Hepatocyte (in vitro differentiated cells): ENCODE results near the gene GSC2.

Experiments
- EZH2 ChIP-seq: fragments of 200-600 bp; sonication (generic); IDR thresholded peaks from 2 replicates; pipeline ENCODE4 v1.6.1; 2016; ENCODE audit warnings: antibody characterized with exemption, mild to moderate bottlenecking, borderline replicate concordance
- EZH2phosphoT487 ChIP-seq: fragments of 200-600 bp; sonication (generic); IDR thresholded peaks from one replicate; pipeline ENCODE4 v1.6.1; 2018; ENCODE audit warnings: antibody characterized with exemption, mild to moderate bottlenecking, low read depth, moderate library complexity; ENCODE audit not compliant: unreplicated experiment, severe bottlenecking

- TF ChIP-seq EZH2phosphoT487, result no peak
- TF ChIP-seq EZH2, result no peak
Observed at GRCh38 chr22:19196841-19197612, 46.9 kb upstream of the GSC2 start.
